ENCODE results near the gene EPB41. TPM values are rescaled to one million over a fixed set of nuclear protein-coding genes. Genes with fewer than 3 reads are reported as not detected.
A peak's percentile ranks its signal among the peaks of the same experiment; 100 is the strongest.

EPB41 gene
- total and polyA plus RNA-seq, 9 of the 15 experiments (the other 6 are each of a cell fraction or from before 2014, with no cell fraction given), result 3.7 to 213 (median 141) TPM

- TF ChIP-seq EZH2 (IDR thresholded peaks at IDR 0.05; ENCODE audit: borderline replicate concordance, low read depth, low read length) (no peak), LARP7 (IDR thresholded peaks at IDR 0.05) (no peak), E2F6 (IDR thresholded peaks at IDR 0.05; ENCODE audit: borderline replicate concordance in 1 of 2, extremely low read depth in 1 of 2, insufficient read depth in 1 of 2, insufficient read length in 1 of 2, low read depth in 1 of 2, low read length in 1 of 2, poor library complexity in 1 of 2, severe bottlenecking in 1 of 2) (peak; percentile 68 to 81), THRB (CRISPR knock-in tag; conservative IDR thresholded peaks at IDR 0.05) (0 out of 2 replicates have a peak, but pooled peaks have one; percentile 32), RBM22 (IDR thresholded peaks at IDR 0.05; ENCODE audit: low read depth, low read length, poor library complexity, severe bottlenecking) (peak; percentile 86), CEBPB (tag; IDR thresholded peaks at IDR 0.05) (no peak), SREBF2 (CRISPR knock-in tag; IDR thresholded peaks at IDR 0.05) (no peak), KLF1 (tag; IDR thresholded peaks at IDR 0.05) (peak; percentile 59; the same call in 1 of the 2 replicates), SIX5 (IDR thresholded peaks at IDR 0.05; ENCODE audit: borderline replicate concordance in 1 of 2, insufficient read depth in 1 of 2, low read depth in 1 of 2, low read length in 2 of 2) (no peak), SFPQ (IDR thresholded peaks at IDR 0.05; ENCODE audit: low read depth, low read length) (no peak), RNF219 (CRISPR knock-in tag; IDR thresholded peaks at IDR 0.05) (no peak), GABPB2 (CRISPR knock-in tag; conservative IDR thresholded peaks at IDR 0.05) (no peak), ZNF785 (CRISPR knock-in tag; IDR thresholded peaks at IDR 0.05) (no peak), POLR2AphosphoS2 (IDR thresholded peaks at IDR 0.05; ENCODE audit: low read length) (no peak), YBX1 (IDR thresholded peaks at IDR 0.05) (no peak), U2AF2 (optimal IDR thresholded peaks at IDR 0.05; ENCODE audit: low read depth, low read length) (no peak), ZNF239 (CRISPR knock-in tag; IDR thresholded peaks at IDR 0.05) (no peak), NONO (IDR thresholded peaks at IDR 0.05; ENCODE audit: low read depth in 2 of 2, low read length in 1 of 2) (peak; percentile 36 to 96; a peak in 2 of 4 replicates)
Measured at GRCh38 chr1:28914228-28915030, at the start of gene EPB41 (continued).
